ENCODE data around the gene ZNF462.

GRCh38 chr9:107044872-107045271, 181.9 kb downstream of the ZNF462 start:
- TF ChIP-seq POLR2AphosphoS5 (IDR thresholded peaks at IDR 0.05; ENCODE audit: insufficient read depth in 1 of 2, low read depth in 1 of 2) = no peak
- no peak for TF ChIP-seq CTCF (IDR thresholded peaks at IDR 0.05)
- no peak for TF ChIP-seq POLR2A (IDR thresholded peaks at IDR 0.05)

Data from vagina (tissue), 2 donors.